OCI-LY1 (cell line): ENCODE results near the gene HEATR1.

ENCODE experiments used
- CTCF ChIP-seq: fragments of 200-600 bp; sonication (generic), shearing (Covaris generic); IDR thresholded peaks from 2 replicates; pipeline ENCODE4 v1.5.1; 2017; ENCODE audit warnings: mild to moderate bottlenecking, antibody characterized with exemption, low read length, moderate library complexity, mixed read lengths
- EZH2 ChIP-seq: fragments of 200-600 bp; sonication (generic), shearing (Covaris generic); IDR thresholded peaks from 2 replicates; pipeline ENCODE4 v1.8.0; 2017; ENCODE audit warnings: borderline replicate concordance, mixed run types, mild to moderate bottlenecking, antibody characterized with exemption, low read length, moderate library complexity, mixed read lengths

- TF ChIP-seq CTCF (no peak), EZH2 (no peak)
These were observed 97.2 kb downstream of the HEATR1 start for GRCh38 chr1:236507022-236507700.
